ENCODE results near the gene RAPGEF4.

DNA sequence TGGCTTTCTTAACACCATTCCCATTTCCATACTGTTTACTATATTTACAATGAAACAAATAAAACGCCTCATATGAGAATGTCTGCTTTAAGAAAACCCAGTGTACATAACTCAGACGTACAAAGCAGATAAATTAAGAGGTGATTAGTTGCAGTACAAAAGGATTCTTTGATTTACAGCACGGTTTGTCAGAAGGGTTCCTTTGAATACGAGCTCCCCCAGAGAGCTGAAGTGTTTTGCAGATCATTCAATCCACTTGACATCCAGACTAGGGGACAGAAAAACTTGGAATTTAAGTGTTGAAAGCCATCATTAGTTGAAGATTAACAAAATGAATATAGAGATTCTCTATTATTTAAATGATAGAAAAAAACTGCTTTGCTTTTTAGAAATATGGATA, 72.5 kb downstream of the RAPGEF4 start:
- TF ChIP-seq, protein P1, sequence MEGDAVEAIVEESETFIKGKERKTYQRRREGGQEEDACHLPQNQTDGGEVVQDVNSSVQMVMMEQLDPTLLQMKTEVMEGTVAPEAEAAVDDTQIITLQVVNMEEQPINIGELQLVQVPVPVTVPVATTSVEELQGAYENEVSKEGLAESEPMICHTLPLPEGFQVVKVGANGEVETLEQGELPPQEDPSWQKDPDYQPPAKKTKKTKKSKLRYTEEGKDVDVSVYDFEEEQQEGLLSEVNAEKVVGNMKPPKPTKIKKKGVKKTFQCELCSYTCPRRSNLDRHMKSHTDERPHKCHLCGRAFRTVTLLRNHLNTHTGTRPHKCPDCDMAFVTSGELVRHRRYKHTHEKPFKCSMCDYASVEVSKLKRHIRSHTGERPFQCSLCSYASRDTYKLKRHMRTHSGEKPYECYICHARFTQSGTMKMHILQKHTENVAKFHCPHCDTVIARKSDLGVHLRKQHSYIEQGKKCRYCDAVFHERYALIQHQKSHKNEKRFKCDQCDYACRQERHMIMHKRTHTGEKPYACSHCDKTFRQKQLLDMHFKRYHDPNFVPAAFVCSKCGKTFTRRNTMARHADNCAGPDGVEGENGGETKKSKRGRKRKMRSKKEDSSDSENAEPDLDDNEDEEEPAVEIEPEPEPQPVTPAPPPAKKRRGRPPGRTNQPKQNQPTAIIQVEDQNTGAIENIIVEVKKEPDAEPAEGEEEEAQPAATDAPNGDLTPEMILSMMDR (IDR thresholded peaks at IDR 0.05), result no peak
- TF ChIP-seq GABPB1 (CRISPR knock-in tag; IDR thresholded peaks at IDR 0.05), result no peak
- TF ChIP-seq NR1H2 (CRISPR knock-in tag; IDR thresholded peaks at IDR 0.05), result no peak
